ENCODE measurements around the gene ARHGEF28.

The ARHGEF28 gene

DNA sequence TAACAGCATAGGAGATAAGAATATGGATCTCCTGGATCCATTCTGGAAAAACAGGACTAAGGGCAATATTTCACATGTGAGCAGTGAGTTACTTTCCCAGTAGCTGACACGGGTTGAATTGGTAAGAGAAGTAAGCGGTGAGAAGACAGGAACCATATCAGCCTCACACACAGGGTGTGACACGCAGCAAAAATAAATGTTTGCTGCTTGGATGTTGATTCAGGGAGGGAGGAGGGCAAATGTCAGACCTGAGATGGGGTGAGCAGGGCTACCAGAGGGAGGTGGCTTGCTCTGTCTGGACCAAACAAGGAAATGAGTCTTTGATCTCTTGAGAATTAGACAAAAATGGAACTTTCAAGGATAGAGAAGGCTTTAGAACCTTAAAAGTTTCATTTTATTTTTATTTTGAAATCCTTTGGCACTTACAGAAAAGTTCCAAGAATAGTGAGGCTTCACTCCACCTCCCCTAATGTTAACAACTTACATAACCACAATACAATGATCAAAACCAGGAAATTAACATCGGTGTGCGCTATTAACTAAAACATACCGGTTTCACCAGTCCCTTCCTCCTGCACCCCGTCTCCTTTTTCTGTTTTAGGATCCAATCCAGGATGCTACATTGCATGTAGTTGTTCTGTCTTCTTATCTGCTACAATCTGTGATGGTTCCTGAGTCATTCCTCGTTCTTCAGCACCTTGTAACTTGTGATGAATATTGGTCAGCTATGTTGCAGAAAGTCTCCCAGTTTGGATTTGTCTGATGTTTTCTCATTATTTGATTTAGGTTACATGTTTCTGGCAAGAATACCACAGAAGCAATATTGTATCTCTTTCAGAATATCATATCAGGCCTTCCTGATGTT lies 20.5 kb upstream of the ARHGEF28 start:
- Histone ChIP-seq H3K4me1 (ENCODE audit: control insufficient read depth, insufficient read depth, low read length) (no peaks in the 10 kb centered on the region), H3K27me3 (ENCODE audit: control insufficient read depth, insufficient read depth, low read length) (no peaks in the 10 kb centered on the region), H3K27ac (ENCODE audit: low read length) (no peak overlapping the region), H3K4me3 (ENCODE audit: low read length) (no peak overlapping the region), H3K9me3 (ENCODE audit: control insufficient read depth, insufficient read depth, low read length) (no peaks in the 10 kb centered on the region), H3K36me3 (ENCODE audit: control insufficient read depth, insufficient read depth, low read length) (no peaks in the 10 kb centered on the region)
- 100% methylated on average over 2 of the region's 8 CpGs for WGBS (ENCODE audit: insufficient coverage, insufficient read length)
- no peak for DNase-seq (ENCODE audit: low read depth, low spot score)

DNA sequence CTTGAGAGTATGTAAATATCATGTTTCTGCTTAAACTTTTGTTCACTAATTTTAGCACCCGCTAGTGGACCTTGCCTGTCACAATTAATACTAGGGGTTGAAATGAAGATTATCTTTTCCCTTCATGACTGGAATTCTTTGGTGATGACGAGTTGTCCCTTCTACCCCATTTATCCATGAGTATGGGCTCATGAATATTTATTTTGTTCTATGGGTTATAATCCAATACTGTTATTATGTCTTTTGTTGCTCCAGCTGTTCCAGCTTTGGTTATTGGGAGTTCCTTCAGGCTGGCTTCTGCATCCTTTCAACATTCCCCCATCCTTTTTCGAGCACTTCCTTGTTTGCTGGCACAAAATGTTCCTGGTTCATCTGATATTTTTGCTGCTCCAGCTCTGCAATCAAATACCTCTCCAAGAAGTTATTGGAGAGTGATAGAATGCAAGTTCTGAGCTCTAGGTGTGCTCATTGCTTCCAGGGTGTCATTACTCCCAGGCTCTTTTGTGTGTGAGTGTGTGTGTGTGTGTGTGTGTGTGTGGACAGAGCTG lies 19.7 kb upstream of the ARHGEF28 start:
- Histone ChIP-seq H3K36me3 (ENCODE audit: control insufficient read depth, insufficient read depth, low read length) (no peaks in the 10 kb centered on the region), H3K4me3 (ENCODE audit: low read length) (no peak overlapping the region), H3K27ac (ENCODE audit: low read length) (no peak overlapping the region), H3K27me3 (ENCODE audit: control insufficient read depth, insufficient read depth, low read length) (no peaks in the 10 kb centered on the region), H3K9me3 (ENCODE audit: control insufficient read depth, insufficient read depth, low read length) (no peaks in the 10 kb centered on the region), H3K4me1 (ENCODE audit: control insufficient read depth, insufficient read depth, low read length) (no peaks in the 10 kb centered on the region)
- no peak for DNase-seq (ENCODE audit: low read depth, low spot score)
- no CpG with 5 or more reads among the region's 3 CpGs for WGBS (ENCODE audit: insufficient coverage, insufficient read length)

DNA sequence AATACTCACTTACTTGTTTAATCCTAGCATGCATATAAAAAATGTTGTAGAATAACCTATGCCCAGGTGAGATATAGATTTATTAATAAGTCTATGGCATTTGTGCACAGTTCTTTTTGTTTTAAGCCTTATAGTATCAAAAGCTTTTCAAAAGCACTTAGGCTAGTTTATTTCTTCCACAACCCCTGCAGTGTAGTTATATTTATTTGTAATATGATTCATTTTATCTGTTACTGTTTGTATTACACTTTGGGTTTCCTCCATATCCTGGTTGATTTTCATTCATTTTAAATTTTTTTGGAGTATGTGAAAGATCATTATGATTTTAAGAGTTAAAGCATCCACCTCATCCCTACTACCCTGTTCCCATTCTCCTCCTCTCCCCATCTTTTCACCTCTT lies 18.8 kb upstream of the ARHGEF28 start:
- no peak for DNase-seq (ENCODE audit: low read depth, low spot score)
- no peaks in the 10 kb centered on the region for H3K36me3 ChIP-seq (ENCODE audit: control insufficient read depth, insufficient read depth, low read length)
- H3K27me3 ChIP-seq (ENCODE audit: control insufficient read depth, insufficient read depth, low read length), result no peaks in the 10 kb centered on the region
- H3K4me1 ChIP-seq (ENCODE audit: control insufficient read depth, insufficient read depth, low read length), result no peaks in the 10 kb centered on the region
- H3K27ac ChIP-seq (ENCODE audit: low read length), result no peak overlapping the region
- H3K9me3 ChIP-seq (ENCODE audit: control insufficient read depth, insufficient read depth, low read length), result no peaks in the 10 kb centered on the region
- H3K4me3 ChIP-seq (ENCODE audit: low read length), result no peak overlapping the region

DNA sequence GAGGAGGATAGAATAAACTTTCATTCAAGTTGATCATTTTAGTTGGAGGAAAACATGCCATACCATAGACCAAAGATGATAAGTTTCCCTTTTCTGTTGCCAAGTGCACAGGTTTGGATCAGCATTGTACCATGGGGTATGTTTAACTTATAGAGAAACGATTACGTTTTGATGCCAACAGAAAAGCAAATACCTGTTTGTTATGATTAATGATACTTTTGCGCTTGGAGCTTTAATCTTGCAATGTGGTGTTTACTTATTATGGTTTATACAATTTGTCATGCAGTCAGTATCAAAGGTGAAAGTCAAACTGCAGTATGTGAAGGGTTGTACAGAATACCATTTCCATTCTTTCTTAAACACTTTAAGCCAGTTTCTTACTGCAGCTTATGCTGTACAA lies 13.2 kb upstream of the ARHGEF28 start:
- no peak overlapping the region for H3K27ac ChIP-seq (ENCODE audit: low read length)
- no peak overlapping the region for H3K4me3 ChIP-seq (ENCODE audit: low read length)
- no peaks in the 10 kb centered on the region for H3K4me1 ChIP-seq (ENCODE audit: control insufficient read depth, insufficient read depth, low read length)
- no peaks in the 10 kb centered on the region for H3K9me3 ChIP-seq (ENCODE audit: control insufficient read depth, insufficient read depth, low read length)
- no peak for DNase-seq (ENCODE audit: low read depth, low spot score)
- H3K36me3 ChIP-seq (ENCODE audit: control insufficient read depth, insufficient read depth, low read length), result no peaks in the 10 kb centered on the region
- no CpG with 5 or more reads among the region's 3 CpGs for WGBS (ENCODE audit: insufficient coverage, insufficient read length)
- H3K27me3 ChIP-seq (ENCODE audit: control insufficient read depth, insufficient read depth, low read length), result no peaks in the 10 kb centered on the region

DNA sequence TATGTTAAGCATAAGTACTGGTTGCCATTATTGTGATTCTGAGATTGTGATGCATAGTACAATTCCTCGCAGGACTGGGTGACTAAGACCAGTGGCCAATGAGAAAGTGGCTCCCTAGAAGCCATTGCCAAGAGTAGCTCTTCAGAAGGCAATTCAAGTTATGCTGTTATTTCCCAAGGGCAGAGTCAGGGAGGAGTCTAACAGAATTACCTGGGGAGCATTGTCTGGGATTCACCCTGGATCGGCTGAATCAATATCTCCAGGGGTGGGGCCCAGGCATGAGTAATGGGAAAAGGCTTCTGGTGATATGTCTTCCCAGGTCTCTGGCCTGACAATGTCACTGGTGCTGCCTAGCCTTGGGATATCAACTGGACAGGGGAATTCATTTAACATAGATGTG lies 10.9 kb upstream of the ARHGEF28 start:
- Histone ChIP-seq H3K36me3 (ENCODE audit: control insufficient read depth, insufficient read depth, low read length) (no peaks in the 10 kb centered on the region), H3K9me3 (ENCODE audit: control insufficient read depth, insufficient read depth, low read length) (no peaks in the 10 kb centered on the region), H3K27ac (ENCODE audit: low read length) (no peak overlapping the region), H3K4me3 (ENCODE audit: low read length) (no peak overlapping the region), H3K4me1 (ENCODE audit: control insufficient read depth, insufficient read depth, low read length) (no peaks in the 10 kb centered on the region), H3K27me3 (ENCODE audit: control insufficient read depth, insufficient read depth, low read length) (no peaks in the 10 kb centered on the region)
- no peak for DNase-seq (ENCODE audit: low read depth, low spot score)
- WGBS (ENCODE audit: insufficient coverage, insufficient read length), result no CpG with 5 or more reads among the region's 2 CpGs

DNA sequence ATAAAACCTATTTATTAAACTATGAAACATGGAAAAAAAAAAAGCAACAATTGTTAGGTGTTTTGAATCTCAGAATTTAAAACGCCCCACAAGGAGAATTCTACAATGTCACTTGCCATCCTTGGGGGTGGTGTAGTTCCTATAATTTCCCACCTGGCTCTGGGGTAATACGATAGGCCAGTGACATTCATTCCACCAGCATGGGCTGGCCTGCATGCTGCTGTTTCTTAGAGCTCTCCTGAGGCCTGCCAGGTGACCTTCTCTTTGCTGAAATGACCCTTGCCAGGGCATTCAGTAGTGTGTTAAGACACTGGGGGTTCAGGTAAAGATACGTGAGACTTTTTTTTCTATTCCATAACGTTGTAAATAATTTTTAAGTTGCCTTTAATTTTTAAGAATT lies 10.0 kb upstream of the ARHGEF28 start:
- H3K9me3 ChIP-seq (ENCODE audit: control insufficient read depth, insufficient read depth, low read length), result no peaks in the 10 kb centered on the region
- no CpG with 5 or more reads among the region's 4 CpGs for WGBS (ENCODE audit: insufficient coverage, insufficient read length)
- no peak overlapping the region for H3K27ac ChIP-seq (ENCODE audit: low read length)
- H3K27me3 ChIP-seq (ENCODE audit: control insufficient read depth, insufficient read depth, low read length), result no peaks in the 10 kb centered on the region
- no peak overlapping the region for H3K4me3 ChIP-seq (ENCODE audit: low read length)
- no peaks in the 10 kb centered on the region for H3K36me3 ChIP-seq (ENCODE audit: control insufficient read depth, insufficient read depth, low read length)
- no peak for DNase-seq (ENCODE audit: low read depth, low spot score)
- H3K4me1 ChIP-seq (ENCODE audit: control insufficient read depth, insufficient read depth, low read length), result no peaks in the 10 kb centered on the region; the same call in 1 of the 2 replicates

DNA sequence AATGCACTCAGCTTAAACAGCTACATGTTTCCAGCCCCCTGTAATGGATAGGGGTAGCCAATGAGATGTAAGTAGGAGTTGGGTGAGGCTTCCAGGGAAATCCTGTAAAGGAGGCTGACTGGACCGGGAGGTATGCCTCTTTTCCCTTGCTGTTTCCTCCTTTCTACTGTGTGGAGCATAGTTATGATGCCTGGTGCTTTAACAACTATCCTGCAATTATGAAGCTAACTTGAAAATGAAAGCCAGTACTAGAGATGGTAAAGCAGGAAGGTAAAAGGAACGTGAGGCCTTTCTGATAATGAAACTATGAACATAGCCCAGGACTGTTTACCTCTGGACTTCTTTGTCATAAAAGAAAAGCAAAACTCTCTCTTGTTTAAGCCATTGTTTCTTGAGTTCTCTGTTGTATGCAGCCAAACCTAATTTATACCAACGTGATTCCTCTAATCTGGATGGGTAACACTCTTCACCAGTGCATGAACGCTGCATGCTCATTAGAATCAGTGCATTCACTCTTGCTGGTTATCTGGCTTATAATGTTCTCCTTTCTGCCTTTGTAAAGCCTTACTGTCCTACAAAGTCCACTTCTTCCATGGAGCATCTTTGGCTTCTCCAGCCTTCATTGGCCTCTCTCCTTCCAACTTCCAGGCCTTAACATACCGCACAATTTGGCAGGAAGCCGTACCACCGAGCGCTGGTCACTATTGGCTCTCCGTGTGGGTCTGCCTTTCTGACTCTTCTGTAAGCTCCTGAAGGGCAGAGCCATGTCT lies 8.3 kb upstream of the ARHGEF28 start:
- H3K27ac ChIP-seq (ENCODE audit: low read length), result no peak overlapping the region
- H3K4me1 ChIP-seq (ENCODE audit: control insufficient read depth, insufficient read depth, low read length), result no peaks in the 10 kb centered on the region; the same call in 1 of the 2 replicates
- H3K9me3 ChIP-seq (ENCODE audit: control insufficient read depth, insufficient read depth, low read length), result no peaks in the 10 kb centered on the region
- H3K36me3 ChIP-seq (ENCODE audit: control insufficient read depth, insufficient read depth, low read length), result no peaks in the 10 kb centered on the region
- no peak overlapping the region for H3K4me3 ChIP-seq (ENCODE audit: low read length)
- no peak for DNase-seq (ENCODE audit: low read depth, low spot score)
- no CpG with 5 or more reads among the region's 9 CpGs for WGBS (ENCODE audit: insufficient coverage, insufficient read length)
- no peaks in the 10 kb centered on the region for H3K27me3 ChIP-seq (ENCODE audit: control insufficient read depth, insufficient read depth, low read length)

DNA sequence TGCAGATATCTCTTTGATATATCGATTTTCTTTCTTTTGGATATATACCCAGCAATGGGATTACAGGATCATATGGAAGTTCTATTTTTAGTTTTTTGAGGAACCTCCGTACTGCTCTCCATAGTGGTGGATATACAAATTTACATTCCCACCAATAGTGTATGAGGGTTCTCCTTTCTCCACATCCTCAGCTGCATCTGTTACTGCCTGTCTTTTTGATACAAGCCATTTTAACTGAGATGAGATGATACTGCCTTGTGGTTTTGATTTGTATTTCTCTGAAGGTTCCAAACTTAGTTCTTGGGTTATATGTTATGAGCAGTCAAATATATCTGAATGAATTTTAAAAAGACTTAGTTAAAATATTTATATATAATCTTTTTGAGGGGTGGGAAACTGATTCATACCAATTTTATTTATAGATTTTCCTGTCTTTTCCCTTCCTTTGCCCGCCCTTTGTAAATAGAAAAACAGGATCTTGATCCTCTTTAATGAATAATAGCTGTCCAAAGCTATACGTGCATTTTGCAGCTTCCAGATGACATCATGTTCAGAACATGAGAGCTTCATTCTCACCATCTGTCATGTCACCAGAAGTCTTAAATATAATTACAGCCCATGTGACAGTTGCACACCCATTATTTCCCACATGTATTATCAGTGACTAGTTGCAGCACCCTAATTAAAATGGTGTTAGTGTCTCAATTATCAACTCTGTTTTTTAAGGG lies 6.2 kb upstream of the ARHGEF28 start:
- Histone ChIP-seq H3K4me3 (ENCODE audit: low read length) (no peak overlapping the region), H3K36me3 (ENCODE audit: control insufficient read depth, insufficient read depth, low read length) (no peaks in the 10 kb centered on the region), H3K9me3 (ENCODE audit: control insufficient read depth, insufficient read depth, low read length) (no peaks in the 10 kb centered on the region), H3K27ac (ENCODE audit: low read length) (no peak overlapping the region), H3K4me1 (ENCODE audit: control insufficient read depth, insufficient read depth, low read length) (no peaks in the 10 kb centered on the region; the same call in 1 of the 2 replicates), H3K27me3 (ENCODE audit: control insufficient read depth, insufficient read depth, low read length) (no peaks in the 10 kb centered on the region)
- WGBS (ENCODE audit: insufficient coverage, insufficient read length), result no CpG with 5 or more reads among the region's 4 CpGs
- no peak for DNase-seq (ENCODE audit: low read depth, low spot score)

DNA sequence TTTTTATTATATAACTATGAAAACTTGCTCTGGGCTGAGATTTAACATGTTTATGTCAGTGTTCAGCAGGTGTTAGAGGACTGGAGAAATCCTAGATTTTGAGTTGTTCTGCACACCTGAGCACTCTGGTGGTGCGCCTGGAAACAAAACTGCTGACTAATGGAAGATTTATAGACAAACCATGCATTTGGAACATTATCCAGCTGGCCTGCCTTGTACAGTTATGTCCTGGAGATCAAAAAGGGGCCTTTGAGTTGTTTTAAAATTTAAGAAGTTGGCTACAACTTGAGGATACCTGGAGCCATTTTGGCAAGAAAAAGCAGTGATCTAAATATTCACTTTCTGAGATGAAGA lies 5.7 kb upstream of the ARHGEF28 start:
- WGBS (ENCODE audit: insufficient coverage, insufficient read length), result no CpG with 5 or more reads among the region's 1 CpG
- no peak for DNase-seq (ENCODE audit: low read depth, low spot score)
- H3K4me1 ChIP-seq (ENCODE audit: control insufficient read depth, insufficient read depth, low read length), result no peaks in the 10 kb centered on the region; the same call in 1 of the 2 replicates

DNA sequence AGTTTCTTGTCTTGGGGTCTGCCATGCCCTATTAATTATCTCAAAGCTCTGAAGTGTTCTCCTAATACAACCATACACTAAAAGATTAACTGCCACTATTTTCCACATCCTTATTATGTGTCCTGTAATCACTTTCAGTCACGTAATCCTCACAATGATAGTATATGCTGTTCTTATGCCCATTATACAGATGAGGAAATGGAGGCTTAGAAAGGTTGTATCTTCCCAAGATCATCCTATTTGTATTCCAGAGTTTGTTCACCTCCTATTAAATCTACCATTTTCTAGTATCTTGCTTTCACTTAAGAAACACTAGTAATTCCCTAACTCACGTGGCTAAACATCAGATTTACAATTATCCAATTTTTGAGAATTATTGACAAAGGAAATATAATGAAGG lies 2.9 kb upstream of the ARHGEF28 start:
- no CpG with 5 or more reads among the region's 2 CpGs for WGBS (ENCODE audit: insufficient coverage, insufficient read length)
- H3K4me3 ChIP-seq (ENCODE audit: low read length), result no peak overlapping the region
- no peaks in the 10 kb centered on the region for H3K36me3 ChIP-seq (ENCODE audit: control insufficient read depth, insufficient read depth, low read length)
- H3K9me3 ChIP-seq (ENCODE audit: control insufficient read depth, insufficient read depth, low read length), result no peaks in the 10 kb centered on the region
- DNase-seq (ENCODE audit: low read depth, low spot score), result no peak
- H3K4me1 ChIP-seq (ENCODE audit: control insufficient read depth, insufficient read depth, low read length), result no peaks in the 10 kb centered on the region; the same call in 1 of the 2 replicates
- no peak overlapping the region for H3K27ac ChIP-seq (ENCODE audit: low read length)
- H3K27me3 ChIP-seq (ENCODE audit: control insufficient read depth, insufficient read depth, low read length), result peaks cover 10% of the 10 kb centered on the region; the same call in 1 of the 2 replicates

More for the DNA sequence above, 5.7 kb upstream of the ARHGEF28 start:
- H3K4me3 ChIP-seq (ENCODE audit: low read length), result no peak overlapping the region
- H3K36me3 ChIP-seq (ENCODE audit: control insufficient read depth, insufficient read depth, low read length), result no peaks in the 10 kb centered on the region
- H3K27me3 ChIP-seq (ENCODE audit: control insufficient read depth, insufficient read depth, low read length), result no peaks in the 10 kb centered on the region
- H3K9me3 ChIP-seq (ENCODE audit: control insufficient read depth, insufficient read depth, low read length), result no peaks in the 10 kb centered on the region
- no peak overlapping the region for H3K27ac ChIP-seq (ENCODE audit: low read length)
